HCT116 (cell line): ENCODE data around the gene MAGOHB. TPM values are rescaled to one million over a fixed set of nuclear protein-coding genes. Genes with fewer than 3 reads are reported as not detected.

ENCODE experiments used
- ATAC-seq: fragments of 200-7000 bp; cut with Tn5 transposase; 2 replicates; pipeline ENCODE4 v1.9.1; 2020; ENCODE audit warnings: mild to moderate bottlenecking, moderate library complexity
- BruUV-seq: library from RNA; stranded (reverse); fragments of 400-500 nt; replicated peaks from 2 replicates; lab custom pipeline; 2021; lab: Mats Ljungman, UMichigan
- CTCF ChIA-PET: fragments of 300-600 bp; sonication (Branson Sonifier 250); formaldehyde crosslinking; loops from one replicate; lab custom pipeline; 2021; ENCODE audit warnings: antibody characterized with exemption; lab: Charles Lee
- POLR2A ChIA-PET: fragments of 300-600, 350-600 bp; sonication (Branson Sonifier 250); formaldehyde crosslinking; loops from one replicate; lab custom pipeline; 2021; ENCODE audit warnings: antibody characterized with exemption; lab: Charles Lee
- RAD21 ChIA-PET, 2 experiments: fragments of 300-600 bp; sonication (Branson Sonifier 250); formaldehyde crosslinking; loops; one replicate each; lab custom pipeline; 2023; ENCODE audit warnings: low total read pairs in 2 of 2; ENCODE audit not compliant: uncharacterized antibody in 2 of 2, unreplicated experiment in 2 of 2, low non-redundant PET in 1 of 2; lab: Charles Lee
- DNase-seq: peaks from one replicate; pipeline ENCODE4 v3.0.0-alpha.2; 2010; ENCODE audit warnings: low read depth, low spot score
- H2AFZ ChIP-seq: fragments of 200-600 bp; shearing (Covaris generic), sonication (generic); 2 replicates; pipeline ENCODE4 v1.6.1; 2017; ENCODE audit warnings: low read depth, mixed run types, mixed read lengths, antibody characterized with exemption, low read length; ENCODE audit not compliant: poor library complexity, severe bottlenecking
- H3K27ac ChIP-seq: 2 replicates; pipeline ENCODE4 v1.5.1; 2012; ENCODE audit warnings: low read depth, low read length
- H3K27me3 ChIP-seq: fragments of 200-600 bp; sonication (generic); 2 replicates; pipeline ENCODE4 v1.6.1; 2016; ENCODE audit warnings: mixed run types, low read length, mixed read lengths; ENCODE audit not compliant: insufficient read depth
- H3K36me3 ChIP-seq, 2 experiments: fragments of 200-500 bp in 1 of 2; fragments of 200-600 bp in 1 of 2; sonication (Bioruptor generic) in 1 of 2; sonication (generic) in 1 of 2; 2 replicates each; pipeline versions ENCODE4 v1.5.1 to v1.6.1; 2014 to 2016; ENCODE audit warnings: low read length in 2 of 2, inconsistent platforms in 1 of 2, mixed read lengths in 1 of 2, mixed run types in 1 of 2; ENCODE audit not compliant: insufficient read depth in 2 of 2, control insufficient read depth in 1 of 2
- H3K4me1 ChIP-seq, 2 experiments: fragments of 200-600 bp in 1 of 2; sonication (generic) in 1 of 2; 2 replicates each; pipeline versions ENCODE4 v1.5.1 to v1.6.1; 2012 to 2017; ENCODE audit warnings: low read length in 2 of 2, inconsistent platforms in 1 of 2, mild to moderate bottlenecking in 1 of 2, mixed read lengths in 1 of 2, mixed run types in 1 of 2, moderate library complexity in 1 of 2; ENCODE audit not compliant: insufficient read depth in 2 of 2, control insufficient read depth in 1 of 2
- H3K4me2 ChIP-seq: fragments of 200-600 bp; sonication (generic); 2 replicates; pipeline ENCODE4 v1.6.1; 2017; ENCODE audit warnings: mixed run types, low read length, mixed read lengths
- H3K4me3 ChIP-seq, 2 experiments: fragments of 200-600 bp in 1 of 2; sonication (generic) in 1 of 2; replicated peaks in 1 of 2; 2 replicates each; pipeline ENCODE4 v1.5.1; 2011 to 2016; ENCODE audit warnings: low read length in 2 of 2, control low read depth in 1 of 2, low read depth in 1 of 2, mild to moderate bottlenecking in 1 of 2, mixed read lengths in 1 of 2, mixed run types in 1 of 2
- H3K79me2 ChIP-seq: fragments of 200-600 bp; sonication (generic); 2 replicates; pipeline ENCODE4 v1.6.1; 2017; ENCODE audit warnings: mild to moderate bottlenecking, mixed run types, low read length, moderate library complexity, mixed read lengths; ENCODE audit not compliant: insufficient read depth
- H3K9ac ChIP-seq: fragments of 200-600 bp; sonication (generic); 2 replicates; pipeline ENCODE4 v1.6.1; 2016; ENCODE audit warnings: low read length, mixed read lengths
- H3K9me2 ChIP-seq: fragments of 200-600 bp; sonication (generic), shearing (Covaris generic); 2 replicates; pipeline ENCODE4 v1.6.1; 2017; ENCODE audit warnings: mixed run types, mild to moderate bottlenecking, moderate library complexity; ENCODE audit not compliant: insufficient read depth
- H3K9me3 ChIP-seq, 2 experiments: fragments of 200-500 bp in 1 of 2; fragments of 200-600 bp in 1 of 2; sonication (Bioruptor generic) in 1 of 2; sonication (generic) in 1 of 2; 2 replicates each; pipeline ENCODE4 v1.6.1; 2014 to 2017; ENCODE audit warnings: low read length in 2 of 2, mixed read lengths in 2 of 2, inconsistent platforms in 1 of 2, low read depth in 1 of 2, mild to moderate bottlenecking in 1 of 2, mixed run types in 1 of 2, moderate library complexity in 1 of 2; ENCODE audit not compliant: control insufficient read depth in 1 of 2, insufficient read depth in 1 of 2
- H4K20me1 ChIP-seq: fragments of 200-600 bp; sonication (generic), shearing (Covaris generic); 2 replicates; pipeline ENCODE4 v1.6.1; 2017; ENCODE audit warnings: mixed run types, mild to moderate bottlenecking, moderate library complexity; ENCODE audit not compliant: insufficient read depth
- ATF3 ChIP-seq: IDR thresholded peaks from 2 replicates; pipeline ENCODE4 v1.6.1; 2012
- CTCF ChIP-seq, 3 experiments: fragments of 200-600 bp in 1 of 3; sonication (generic) in 1 of 3; IDR thresholded peaks in 2 of 3; conservative IDR thresholded peaks in 1 of 3; 2 replicates each; pipeline ENCODE4 v1.5.1; 2012 to 2017; ENCODE audit warnings: low read depth in 2 of 3, low read length in 2 of 3, antibody characterized with exemption in 1 of 3, borderline replicate concordance in 1 of 3, control low read depth in 1 of 3, mild to moderate bottlenecking in 1 of 3, mixed read lengths in 1 of 3, mixed run types in 1 of 3, moderate library complexity in 1 of 3; ENCODE audit not compliant: insufficient read depth in 1 of 3
- EGR1 ChIP-seq: IDR thresholded peaks from 2 replicates; pipeline ENCODE4 v1.6.1; 2012; ENCODE audit warnings: low read depth
- ELF1 ChIP-seq: IDR thresholded peaks from 2 replicates; pipeline ENCODE4 v1.6.1; 2012; ENCODE audit warnings: low read depth, borderline replicate concordance
- EZH2phosphoT487 ChIP-seq: fragments of 200-600 bp; IDR thresholded peaks from 2 replicates; pipeline ENCODE4 v1.6.1; 2018; ENCODE audit warnings: antibody characterized with exemption, borderline replicate concordance
- JUND ChIP-seq: IDR thresholded peaks from 2 replicates; pipeline ENCODE4 v1.6.1; 2012
- MAX ChIP-seq: IDR thresholded peaks from 2 replicates; pipeline ENCODE4 v1.6.1; 2012
- POLR2AphosphoS5 ChIP-seq: IDR thresholded peaks from 2 replicates; pipeline ENCODE4 v1.6.1; 2011; ENCODE audit warnings: mild to moderate bottlenecking, low read depth, low read length, moderate library complexity
- RAD21 ChIP-seq: IDR thresholded peaks from 2 replicates; pipeline ENCODE4 v1.6.1; 2012; ENCODE audit warnings: low read depth, mild to moderate bottlenecking
- REST ChIP-seq: IDR thresholded peaks from 2 replicates; pipeline ENCODE4 v1.6.1; 2012; ENCODE audit warnings: low read depth
- SP1 ChIP-seq: IDR thresholded peaks from 2 replicates; pipeline ENCODE4 v1.6.1; 2012; ENCODE audit warnings: low read depth
- YY1 ChIP-seq: IDR thresholded peaks from 2 replicates; pipeline ENCODE4 v1.6.1; 2011; ENCODE audit warnings: low read length, low read depth, moderate library complexity, mild to moderate bottlenecking; ENCODE audit not compliant: insufficient replicate concordance; ENCODE audit errors: extremely low read depth
- ZFX ChIP-seq: fragments of 450-650 bp; IDR thresholded peaks from 2 replicates; pipeline ENCODE4 v1.6.1; 2017
- ZNF274 ChIP-seq: fragments of 200-500 bp; sonication (Bioruptor generic); IDR thresholded peaks from 2 replicates; pipeline ENCODE4 v1.6.1; 2014; ENCODE audit warnings: mild to moderate bottlenecking, low read depth, low read length, inconsistent platforms
- intact Hi-C: fragments of 100-400 bp; cut with micrococcal nuclease; formaldehyde crosslinking; loops from 2 replicates; pipeline ENCODE4 v1.10.0; 2022
- total RNA-seq: library from RNA; stranded (reverse); gene quantifications from one replicate; pipeline ENCODE4 v1.2.1, GENCODE V29; 2021; ENCODE audit not compliant: unreplicated experiment

MAGOHB gene
- total RNA-seq, 1 experiment from 2014 or later, result 55.8 TPM

- ATAC-seq (no peak), DNase-seq (no peak)
- intact Hi-C loops, result no loop called here
- Histone ChIP-seq H2AFZ (no peak overlapping the region), H4K20me1 (no peaks in the 10 kb centered on the region), H3K4me2 (no peak overlapping the region), H3K36me3 (no peaks in the 10 kb centered on the region), H3K4me3 (no peak overlapping the region), H3K4me1 (no peaks in the 10 kb centered on the region), H3K9ac (no peak overlapping the region), H3K9me3 (no peaks in the 10 kb centered on the region), H3K27me3 (no peaks in the 10 kb centered on the region), H3K79me2 (no peaks in the 10 kb centered on the region), H3K27ac (no peak overlapping the region), H3K9me2 (no peaks in the 10 kb centered on the region)
- POLR2A ChIA-PET, result no interaction called here
- TF ChIP-seq POLR2AphosphoS5 (no peak), ELF1 (no peak), EZH2phosphoT487 (no peak)
- CTCF ChIA-PET, result interaction anchor here (1.1 to 1.4 kb wide), 2 partner anchors 192 to 227 kb away, joined by 3 read pairs; no protein-coding TSS in a partner anchor
- BruUV-seq, result no TSS peak
- RAD21 ChIA-PET, result no interaction called here
Observed at GRCh38 chr12:10558301-10558700, 55.1 kb downstream of the MAGOHB start.

- ChIA-PET RAD21 (no interaction called here), POLR2A (no interaction called here), CTCF (no interaction called here)
- TF ChIP-seq ELF1 (no peak), REST (no peak), ZNF274 (no peak), CTCF (IDR thresholded peaks at IDR 0.05 in 2 of 3, conservative IDR thresholded peaks at IDR 0.05 in 1 of 3; ENCODE audit: borderline replicate concordance in 1 of 3, insufficient read depth in 1 of 3, low read depth in 2 of 3, low read length in 2 of 3) (no peak), JUND (no peak), EGR1 (no peak), ATF3 (no peak), MAX (no peak), ZFX (no peak), YY1 (no peak), RAD21 (no peak), SP1 (no peak)
- H3K9me3 ChIP-seq, result no peaks in the 10 kb centered on the region
- H3K27ac ChIP-seq, result no peak overlapping the region
- no peak overlapping the region for H3K4me3 ChIP-seq
- no peaks in the 10 kb centered on the region for H3K4me1 ChIP-seq
- intact Hi-C loops, result no loop called here
- BruUV-seq, result no TSS peak
- no peak overlapping the region for H3K4me2 ChIP-seq
- H3K9me2 ChIP-seq, result no peaks in the 10 kb centered on the region
- H3K9ac ChIP-seq, result no peak overlapping the region
- H3K36me3 ChIP-seq, result no peaks in the 10 kb centered on the region
- no peak for DNase-seq
- ATAC-seq, result no peak
- peak overlapping the region; percentile 40 for H2AFZ ChIP-seq
- no peaks in the 10 kb centered on the region for H4K20me1 ChIP-seq
- H3K79me2 ChIP-seq, result no peaks in the 10 kb centered on the region
- H3K27me3 ChIP-seq, result no peaks in the 10 kb centered on the region
Observed at GRCh38 chr12:10557766-10558165, 55.6 kb downstream of the MAGOHB start.
